PFSK-1 (cell line): Measurements from ENCODE around the gene SORL1.

Source experiments
- FOXP2 ChIP-seq: optimal IDR thresholded peaks from 2 replicates; pipeline ENCODE3; 2011; ENCODE audit warnings: borderline replicate concordance, control low read depth, inconsistent platforms; ENCODE audit not compliant: insufficient read depth; ENCODE audit errors: extremely low read length, extremely low read depth
- POLR2AphosphoS5 ChIP-seq: IDR thresholded peaks from 2 replicates; pipeline ENCODE4 v1.6.1; 2012; ENCODE audit warnings: low read depth, mild to moderate bottlenecking, control low read depth, low read length, moderate library complexity
- REST ChIP-seq, 2 experiments: IDR thresholded peaks; 2 replicates each; pipeline versions ENCODE4 v1.6.1 to v1.8.0; 2011 to 2012; ENCODE audit warnings: low read depth in 2 of 2, low read length in 2 of 2, control low read depth in 1 of 2, inconsistent platforms in 1 of 2, mild to moderate bottlenecking in 1 of 2, moderate library complexity in 1 of 2; ENCODE audit not compliant: insufficient read depth in 1 of 2
- SIN3A ChIP-seq: IDR thresholded peaks from 2 replicates; pipeline ENCODE4 v1.6.1; 2012; ENCODE audit warnings: mild to moderate bottlenecking, low read length, moderate library complexity, borderline replicate concordance; ENCODE audit not compliant: insufficient read depth
- TAF1 ChIP-seq: IDR thresholded peaks from 2 replicates; pipeline ENCODE4 v1.6.1; 2012; ENCODE audit warnings: low read length, control low read depth, borderline replicate concordance; ENCODE audit not compliant: insufficient read depth

SORL1 gene

GRCh38 chr11:121487191-121487590 is 35.1 kb downstream of the SORL1 start:
- no peak for TF ChIP-seq TAF1
- no peak for TF ChIP-seq POLR2AphosphoS5
- no peak for TF ChIP-seq REST (IDR thresholded peaks at IDR 0.05; ENCODE audit: insufficient read depth in 1 of 2, low read depth in 2 of 2, low read length in 2 of 2)
- TF ChIP-seq SIN3A, result no peak
- no peak for TF ChIP-seq FOXP2

- TF ChIP-seq REST (IDR thresholded peaks at IDR 0.05; ENCODE audit: insufficient read depth in 1 of 2, low read depth in 2 of 2, low read length in 2 of 2), result no peak
- no peak for TF ChIP-seq TAF1
- TF ChIP-seq FOXP2, result no peak
- no peak for TF ChIP-seq POLR2AphosphoS5
- no peak for TF ChIP-seq SIN3A
Measured at GRCh38 chr11:121488170-121488569, 36.1 kb downstream of the SORL1 start.

- TF ChIP-seq SIN3A, result no peak
- TF ChIP-seq FOXP2, result no peak
- no peak for TF ChIP-seq POLR2AphosphoS5
- TF ChIP-seq TAF1, result no peak
- TF ChIP-seq REST (IDR thresholded peaks at IDR 0.05; ENCODE audit: insufficient read depth in 1 of 2, low read depth in 2 of 2, low read length in 2 of 2), result no peak
Measured at GRCh38 chr11:121488641-121489040, 36.5 kb downstream of the SORL1 start.

GRCh38 chr11:121489823-121490222 is 37.7 kb downstream of the SORL1 start:
- TF ChIP-seq POLR2AphosphoS5 (no peak), FOXP2 (no peak), TAF1 (no peak), REST (IDR thresholded peaks at IDR 0.05; ENCODE audit: insufficient read depth in 1 of 2, low read depth in 2 of 2, low read length in 2 of 2) (no peak), SIN3A (no peak)

- TF ChIP-seq REST (IDR thresholded peaks at IDR 0.05; ENCODE audit: insufficient read depth in 1 of 2, low read depth in 2 of 2, low read length in 2 of 2) (no peak), SIN3A (no peak), TAF1 (no peak), POLR2AphosphoS5 (no peak), FOXP2 (no peak)
Measured at GRCh38 chr11:121494355-121495099, 42.4 kb downstream of the SORL1 start.
